Caco-2 (cell line): Measurements from ENCODE around the gene NR6A1. TPM values are rescaled to one million over a fixed set of nuclear protein-coding genes. Genes with fewer than 3 reads are reported as not detected.

ENCODE experiments used
- BruUV-seq: library from RNA; stranded (reverse); fragments of 400-500 nt; replicated peaks from 2 replicates; lab custom pipeline; 2021; lab: Mats Ljungman, UMichigan
- CTCF ChIA-PET: fragments of 300-600 bp; sonication (Branson Sonifier 250); formaldehyde crosslinking; loops from one replicate; lab custom pipeline; 2022; ENCODE audit warnings: antibody characterized with exemption; lab: Charles Lee
- POLR2A ChIA-PET: fragments of 300-600 bp; sonication (Branson Sonifier 250); formaldehyde crosslinking; loops from one replicate; lab custom pipeline; 2022; ENCODE audit warnings: antibody characterized with exemption; lab: Charles Lee
- DNase-seq, 2 experiments: peaks; one replicate each; pipeline versions ENCODE4 v3.0.0 to v3.0.0-alpha.2; 2020 to 2022
- H3K27me3 ChIP-seq: replicated peaks from 2 replicates; pipeline ENCODE4 v1.6.0; 2011; ENCODE audit warnings: low read length; ENCODE audit not compliant: control insufficient read depth, insufficient read depth
- H3K36me3 ChIP-seq: 2 replicates; pipeline ENCODE4 v1.5.1; 2011; ENCODE audit warnings: low read length; ENCODE audit not compliant: control insufficient read depth, insufficient read depth
- H3K4me1 ChIP-seq: fragments of 250-450 bp; sonication (Bioruptor Pico); 2 replicates; pipeline ENCODE4 v1.5.1; 2020; ENCODE audit warnings: mild to moderate bottlenecking
- H3K4me3 ChIP-seq: 2 replicates; pipeline ENCODE4 v1.5.1; 2011; ENCODE audit warnings: low read depth, mild to moderate bottlenecking, control low read depth, low read length
- H3K9me3 ChIP-seq: fragments of 250-450 bp; sonication (Bioruptor Pico); 2 replicates; pipeline ENCODE4 v1.5.1; 2020; ENCODE audit warnings: mild to moderate bottlenecking, moderate library complexity
- H3K27ac Mint-ChIP-seq: one replicate; pipeline ENCODE4 v1.8.0; 2022; ENCODE audit warnings: mixed read lengths; ENCODE audit not compliant: unreplicated experiment
- H3K27me3 Mint-ChIP-seq: one replicate; pipeline ENCODE4 v1.8.0; 2022; ENCODE audit warnings: mixed read lengths; ENCODE audit not compliant: insufficient read depth, unreplicated experiment
- H3K36me3 Mint-ChIP-seq: one replicate; pipeline ENCODE4 v1.8.0; 2022; ENCODE audit warnings: mild to moderate bottlenecking, mixed read lengths; ENCODE audit not compliant: insufficient read depth, unreplicated experiment
- H3K4me1 Mint-ChIP-seq: one replicate; pipeline ENCODE4 v1.8.0; 2022; ENCODE audit warnings: low read depth, mixed read lengths; ENCODE audit not compliant: unreplicated experiment
- H3K4me3 Mint-ChIP-seq: one replicate; pipeline ENCODE4 v1.8.0; 2022; ENCODE audit warnings: mild to moderate bottlenecking, moderate library complexity, mixed read lengths; ENCODE audit not compliant: unreplicated experiment
- H3K9me3 Mint-ChIP-seq: one replicate; pipeline ENCODE4 v1.8.0; 2022; ENCODE audit warnings: mixed read lengths; ENCODE audit not compliant: unreplicated experiment
- CTCF ChIP-seq, 2 experiments: fragments of 200-600 bp in 1 of 2; IDR thresholded peaks; 1 replicate in 1 of 2; 2 replicates in 1 of 2; pipeline versions ENCODE4 v1.5.1 to v1.8.0; 2011 to 2022; ENCODE audit warnings: antibody characterized with exemption in 1 of 2, control low read depth in 1 of 2, inconsistent platforms in 1 of 2, low read depth in 1 of 2, low read length in 1 of 2, mild to moderate bottlenecking in 1 of 2, moderate library complexity in 1 of 2; ENCODE audit not compliant: insufficient read depth in 1 of 2, severe bottlenecking in 1 of 2, unreplicated experiment in 1 of 2
- intact Hi-C: fragments of 100-400 bp; cut with micrococcal nuclease; formaldehyde crosslinking; loops from one replicate; pipeline ENCODE4 v1.10.0; 2022; ENCODE audit not compliant: unreplicated experiment
- total RNA-seq: library from RNA; stranded (reverse); gene quantifications from 2 replicates; pipeline ENCODE4 v1.2.3, GENCODE V29; 2022

The NR6A1 gene
- total RNA-seq, 1 experiment from 2014 or later: 33.6 TPM

- Mint-ChIP-seq H3K27ac (peak overlapping the region; percentile 6), H3K36me3 (no peaks in the 10 kb centered on the region), H3K4me1 (peaks cover 29% of the 10 kb centered on the region), H3K27me3 (no peaks in the 10 kb centered on the region), H3K9me3 (no peaks in the 10 kb centered on the region), H3K4me3 (no peak overlapping the region)
- Histone ChIP-seq H3K9me3 (no peaks in the 10 kb centered on the region), H3K4me3 (no peak overlapping the region), H3K4me1 (peaks cover 47% of the 10 kb centered on the region), H3K27me3 (no peaks in the 10 kb centered on the region), H3K36me3 (no peaks in the 10 kb centered on the region)
- intact Hi-C loops: loop anchor here (5.0 kb wide), 1 partner anchor 38 kb away; no protein-coding TSS in a partner anchor
- POLR2A ChIA-PET: no interaction called here
- no peak for DNase-seq
- TF ChIP-seq CTCF (IDR thresholded peaks at IDR 0.05; ENCODE audit: insufficient read depth in 1 of 2, low read depth in 1 of 2, low read length in 1 of 2, severe bottlenecking in 1 of 2, unreplicated experiment in 1 of 2): no peak
- CTCF ChIA-PET: interaction anchor here (1.0 kb wide), 1 partner anchor 78 kb away, joined by 3 read pairs; no protein-coding TSS in a partner anchor
- BruUV-seq: no TSS peak
These were observed 75.7 kb downstream of the NR6A1 start for GRCh38 chr9:124695280-124695890.

GRCh38 chr9:124694414-124695279, 76.5 kb downstream of the NR6A1 start:
- Mint-ChIP-seq H3K36me3 (no peaks in the 10 kb centered on the region), H3K27ac (no peak overlapping the region), H3K4me1 (peaks cover 29% of the 10 kb centered on the region), H3K4me3 (no peak overlapping the region), H3K27me3 (no peaks in the 10 kb centered on the region), H3K9me3 (no peaks in the 10 kb centered on the region)
- H3K27me3 ChIP-seq: no peaks in the 10 kb centered on the region
- H3K9me3 ChIP-seq: no peaks in the 10 kb centered on the region
- no peaks in the 10 kb centered on the region for H3K36me3 ChIP-seq
- intact Hi-C loops: loop anchor here (5.0 kb wide), 1 partner anchor 37 kb away; no protein-coding TSS in a partner anchor
- no TSS peak for BruUV-seq
- TF ChIP-seq CTCF (IDR thresholded peaks at IDR 0.05; ENCODE audit: insufficient read depth in 1 of 2, low read depth in 1 of 2, low read length in 1 of 2, severe bottlenecking in 1 of 2, unreplicated experiment in 1 of 2): no peak
- no peak overlapping the region for H3K4me3 ChIP-seq
- H3K4me1 ChIP-seq: peaks cover 47% of the 10 kb centered on the region
- ChIA-PET CTCF (interaction anchor here (0.6 to 1.0 kb wide), 2 partner anchors 15 to 78 kb away, joined by 3 read pairs; no protein-coding TSS in a partner anchor), POLR2A (no interaction called here)
- DNase-seq: peak in 1 of 2 experiments; percentile 11

GRCh38 chr9:124693403-124693802, 77.7 kb downstream of the NR6A1 start:
- Histone ChIP-seq H3K4me1 (peaks cover 39% of the 10 kb centered on the region), H3K9me3 (no peaks in the 10 kb centered on the region), H3K4me3 (no peak overlapping the region), H3K27me3 (no peaks in the 10 kb centered on the region), H3K36me3 (no peaks in the 10 kb centered on the region; the same call in 1 of the 2 replicates)
- H3K4me1 Mint-ChIP-seq: peaks cover 29% of the 10 kb centered on the region
- DNase-seq: no peak
- H3K4me3 Mint-ChIP-seq: no peak overlapping the region
- H3K27me3 Mint-ChIP-seq: no peaks in the 10 kb centered on the region
- CTCF ChIA-PET: no interaction called here
- no peaks in the 10 kb centered on the region for H3K9me3 Mint-ChIP-seq
- POLR2A ChIA-PET: no interaction called here
- no peak overlapping the region for H3K27ac Mint-ChIP-seq
- intact Hi-C loops: no loop called here
- H3K36me3 Mint-ChIP-seq: no peaks in the 10 kb centered on the region
- TF ChIP-seq CTCF (IDR thresholded peaks at IDR 0.05; ENCODE audit: insufficient read depth in 1 of 2, low read depth in 1 of 2, low read length in 1 of 2, severe bottlenecking in 1 of 2, unreplicated experiment in 1 of 2): no peak
- no TSS peak for BruUV-seq
